ENCODE data around the gene NDUFAB1. TPM values are rescaled to one million over a fixed set of nuclear protein-coding genes. Genes with fewer than 3 reads are reported as not detected.

Gene NDUFAB1
- polyA plus RNA-seq, 1 of the 3 experiments (the other 2 are of a cell fraction), result 187 TPM

DNA sequence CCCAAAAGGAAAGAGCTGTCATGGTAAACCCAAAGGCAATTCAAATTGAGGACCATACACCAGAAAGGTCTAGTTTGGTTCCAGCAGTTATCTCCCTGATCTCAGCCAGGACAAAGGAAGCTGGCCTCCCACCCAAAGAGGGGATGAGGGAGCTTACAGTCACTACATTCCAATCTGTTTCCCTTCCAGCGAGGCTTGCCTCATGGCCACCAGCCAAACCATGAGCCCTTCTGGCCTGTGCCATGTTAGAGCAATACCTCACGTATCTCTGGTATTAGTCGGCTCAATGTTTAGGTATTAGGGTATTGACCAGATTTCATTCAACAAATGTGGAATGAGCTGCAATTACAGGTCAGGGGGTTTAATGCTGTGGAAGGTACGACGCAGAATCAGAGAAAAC, 8.4 kb downstream of the NDUFAB1 start:
- DNase-seq, result no peak
- Histone ChIP-seq H3F3A (replicated peaks; ENCODE audit: insufficient read depth) (peaks cover 3% of the 10 kb centered on the region), H3K4me2 (peak overlapping the region; percentile 30; the same call in 1 of the 2 replicates), H3K9me2 (no peaks in the 10 kb centered on the region), H3K4me1 (ENCODE audit: control insufficient read depth in 1 of 2, insufficient read depth in 2 of 2, low read depth in 1 of 2, low read length in 1 of 2) (no peaks in the 10 kb centered on the region), H3K9ac (peak overlapping the region; percentile 30; the same call in 1 of the 2 replicates), H3K79me2 (ENCODE audit: insufficient read depth) (peaks cover 70% of the 10 kb centered on the region), H3K27ac (ENCODE audit: low read depth in 2 of 2, low read length in 1 of 2) (peak overlapping the region in 1 of 2 experiments; percentile 52; a peak in 2 of 4 replicates), H3K4me3 (ENCODE audit: low read depth in 2 of 2, low read length in 1 of 2) (no peak overlapping the region), H3K36me3 (replicated peaks in 1 of 2; ENCODE audit: control insufficient read depth in 1 of 2, insufficient read depth in 2 of 2, low read length in 1 of 2) (peaks cover 34 to 41% of the 10 kb centered on the region in 2 experiments), H2AFZ (ENCODE audit: low read depth) (no peak overlapping the region), H3K9me3 (no peaks in the 10 kb centered on the region), H4K20me1 (ENCODE audit: insufficient read depth) (peaks cover 8% of the 10 kb centered on the region; the same call in 1 of the 2 replicates), H3K27me3 (ENCODE audit: insufficient read depth) (no peaks in the 10 kb centered on the region)
- WGBS (ENCODE audit: low lambda C conversion rate), result 68% methylated on average over 5 of the region's 5 CpGs
- ChIA-PET POLR2A (no interaction called here), CTCF (no interaction called here)
- TF ChIP-seq MEF2A (IDR thresholded peaks at IDR 0.05; ENCODE audit: borderline replicate concordance, low read depth), result no peak
- peak; percentile 34; the same call in 1 of the 2 replicates for TF ChIP-seq FOSL2 (IDR thresholded peaks at IDR 0.05; ENCODE audit: borderline replicate concordance, low read depth)
- no peak for TF ChIP-seq MXI1 (IDR thresholded peaks at IDR 0.05; ENCODE audit: low read depth, low read length)
- peak; percentile 44; the same call in 1 of the 2 replicates for TF ChIP-seq TCF12 (IDR thresholded peaks at IDR 0.05)
- no peak for TF ChIP-seq SMC3 (IDR thresholded peaks at IDR 0.05; ENCODE audit: low read depth, low read length)
- peak; percentile 82 for TF ChIP-seq NFIC (IDR thresholded peaks at IDR 0.05; ENCODE audit: borderline replicate concordance)
- TF ChIP-seq JUND (IDR thresholded peaks at IDR 0.05), result 0 out of 2 replicates have a peak, but pooled peaks have one; percentile 34

DNA sequence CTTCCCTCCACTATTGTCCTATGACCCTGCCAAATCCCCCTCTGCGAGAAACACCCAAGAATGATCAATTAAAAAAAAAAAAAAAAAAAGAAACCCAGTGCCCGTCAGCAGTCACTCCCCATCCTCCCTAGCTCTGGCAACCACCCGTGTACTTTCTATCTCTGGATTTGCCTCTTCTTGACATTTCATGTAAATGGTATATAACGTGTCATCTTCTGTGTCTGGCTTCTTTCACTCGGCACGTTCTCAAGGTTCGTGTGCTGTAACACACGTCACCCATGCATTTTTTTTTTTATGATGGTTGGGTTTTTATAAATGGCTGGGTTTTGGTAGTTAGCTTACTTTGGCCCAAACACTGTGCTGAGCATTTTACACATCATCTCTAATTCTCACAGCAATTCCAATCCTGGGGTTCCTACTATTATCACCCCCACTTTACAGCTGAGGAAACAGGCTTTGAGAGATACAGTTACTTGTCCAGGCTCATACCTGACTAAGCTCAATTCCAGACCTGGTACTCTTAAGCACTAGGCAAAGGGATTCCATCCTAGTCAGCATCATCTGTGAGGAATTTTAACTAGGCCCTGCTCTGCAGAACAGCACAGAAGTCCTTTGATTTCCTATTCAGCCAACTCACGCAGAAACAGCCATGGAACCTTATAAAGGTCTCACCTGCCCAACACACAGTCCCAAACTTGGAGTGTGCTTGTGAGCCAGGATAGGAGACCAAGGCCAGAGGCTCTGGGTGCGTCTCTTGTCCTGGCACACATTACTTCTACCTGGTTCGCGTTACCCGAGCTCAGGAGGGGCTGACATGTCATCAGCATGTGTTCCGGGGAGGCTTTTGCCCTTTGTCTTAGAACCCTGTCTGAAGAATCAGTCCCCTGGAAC, 11.7 kb downstream of the NDUFAB1 start:
- no peaks in the 10 kb centered on the region for H3K4me1 ChIP-seq (ENCODE audit: control insufficient read depth in 1 of 2, insufficient read depth in 2 of 2, low read depth in 1 of 2, low read length in 1 of 2)
- DNase-seq, result no peak
- no peaks in the 10 kb centered on the region for H3K27me3 ChIP-seq (ENCODE audit: insufficient read depth)
- no peaks in the 10 kb centered on the region for H3K9me3 ChIP-seq
- H2AFZ ChIP-seq (ENCODE audit: low read depth), result no peak overlapping the region
- no peak overlapping the region for H3K4me2 ChIP-seq
- H3K9me2 ChIP-seq, result no peaks in the 10 kb centered on the region
- ChIA-PET POLR2A (no interaction called here), CTCF (interaction anchor here (1.0 to 1.2 kb wide), 2 partner anchors 12 to 28 kb away, joined by 3 read pairs; partner anchors contain the start of gene NDUFAB1)
- peaks cover 37% of the 10 kb centered on the region; the same call in 1 of the 2 replicates for H3K79me2 ChIP-seq (ENCODE audit: insufficient read depth)
- H4K20me1 ChIP-seq (ENCODE audit: insufficient read depth), result no peaks in the 10 kb centered on the region
- H3K4me3 ChIP-seq (ENCODE audit: low read depth in 2 of 2, low read length in 1 of 2), result no peak overlapping the region
- H3F3A ChIP-seq (replicated peaks; ENCODE audit: insufficient read depth), result peaks cover 22% of the 10 kb centered on the region
- peaks cover 43 to 53% of the 10 kb centered on the region in 2 experiments for H3K36me3 ChIP-seq (replicated peaks in 1 of 2; ENCODE audit: control insufficient read depth in 1 of 2, insufficient read depth in 2 of 2, low read length in 1 of 2)
- no peak overlapping the region for H3K9ac ChIP-seq
- no peak overlapping the region for H3K27ac ChIP-seq (ENCODE audit: low read depth in 2 of 2, low read length in 1 of 2)
- WGBS (ENCODE audit: low lambda C conversion rate), result 88% methylated on average over 12 of the region's 14 CpGs
- TF ChIP-seq SIN3A (IDR thresholded peaks at IDR 0.05; ENCODE audit: borderline replicate concordance, low read depth, low read length), result no peak
- TF ChIP-seq RCOR1 (IDR thresholded peaks at IDR 0.05; ENCODE audit: low read length), result no peak
- TF ChIP-seq TEAD4 (IDR thresholded peaks at IDR 0.05; ENCODE audit: borderline replicate concordance, insufficient read depth), result no peak
- TF ChIP-seq, protein P1, sequence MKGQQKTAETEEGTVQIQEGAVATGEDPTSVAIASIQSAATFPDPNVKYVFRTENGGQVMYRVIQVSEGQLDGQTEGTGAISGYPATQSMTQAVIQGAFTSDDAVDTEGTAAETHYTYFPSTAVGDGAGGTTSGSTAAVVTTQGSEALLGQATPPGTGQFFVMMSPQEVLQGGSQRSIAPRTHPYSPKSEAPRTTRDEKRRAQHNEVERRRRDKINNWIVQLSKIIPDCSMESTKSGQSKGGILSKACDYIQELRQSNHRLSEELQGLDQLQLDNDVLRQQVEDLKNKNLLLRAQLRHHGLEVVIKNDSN (IDR thresholded peaks at IDR 0.05; ENCODE audit: borderline replicate concordance, low read depth), result no peak
- no peak for TF ChIP-seq FOXJ3 (CRISPR knock-in tag; IDR thresholded peaks at IDR 0.05)
- TF ChIP-seq, protein P2, sequence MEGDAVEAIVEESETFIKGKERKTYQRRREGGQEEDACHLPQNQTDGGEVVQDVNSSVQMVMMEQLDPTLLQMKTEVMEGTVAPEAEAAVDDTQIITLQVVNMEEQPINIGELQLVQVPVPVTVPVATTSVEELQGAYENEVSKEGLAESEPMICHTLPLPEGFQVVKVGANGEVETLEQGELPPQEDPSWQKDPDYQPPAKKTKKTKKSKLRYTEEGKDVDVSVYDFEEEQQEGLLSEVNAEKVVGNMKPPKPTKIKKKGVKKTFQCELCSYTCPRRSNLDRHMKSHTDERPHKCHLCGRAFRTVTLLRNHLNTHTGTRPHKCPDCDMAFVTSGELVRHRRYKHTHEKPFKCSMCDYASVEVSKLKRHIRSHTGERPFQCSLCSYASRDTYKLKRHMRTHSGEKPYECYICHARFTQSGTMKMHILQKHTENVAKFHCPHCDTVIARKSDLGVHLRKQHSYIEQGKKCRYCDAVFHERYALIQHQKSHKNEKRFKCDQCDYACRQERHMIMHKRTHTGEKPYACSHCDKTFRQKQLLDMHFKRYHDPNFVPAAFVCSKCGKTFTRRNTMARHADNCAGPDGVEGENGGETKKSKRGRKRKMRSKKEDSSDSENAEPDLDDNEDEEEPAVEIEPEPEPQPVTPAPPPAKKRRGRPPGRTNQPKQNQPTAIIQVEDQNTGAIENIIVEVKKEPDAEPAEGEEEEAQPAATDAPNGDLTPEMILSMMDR (IDR thresholded peaks at IDR 0.05), result no peak
- TF ChIP-seq TCF12 (IDR thresholded peaks at IDR 0.05), result no peak
- TF ChIP-seq EP300 (IDR thresholded peaks at IDR 0.05; ENCODE audit: borderline replicate concordance in 1 of 2, low read depth in 1 of 2, low read length in 1 of 2), result no peak
- no peak for TF ChIP-seq NFIC (IDR thresholded peaks at IDR 0.05; ENCODE audit: borderline replicate concordance)
- TF ChIP-seq SMC3 (IDR thresholded peaks at IDR 0.05; ENCODE audit: low read depth, low read length), result no peak
- TF ChIP-seq, protein P3, sequence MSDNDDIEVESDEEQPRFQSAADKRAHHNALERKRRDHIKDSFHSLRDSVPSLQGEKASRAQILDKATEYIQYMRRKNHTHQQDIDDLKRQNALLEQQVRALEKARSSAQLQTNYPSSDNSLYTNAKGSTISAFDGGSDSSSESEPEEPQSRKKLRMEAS (IDR thresholded peaks at IDR 0.05; ENCODE audit: low read depth), result no peak
- TF ChIP-seq GABPA (IDR thresholded peaks at IDR 0.05; ENCODE audit: low read depth), result no peak
- TF ChIP-seq RAD21 (IDR thresholded peaks at IDR 0.05; ENCODE audit: low read length), result no peak
- no peak for TF ChIP-seq MEF2A (IDR thresholded peaks at IDR 0.05; ENCODE audit: borderline replicate concordance, low read depth)
- TF ChIP-seq JUND (IDR thresholded peaks at IDR 0.05), result no peak
- TF ChIP-seq, protein P4, sequence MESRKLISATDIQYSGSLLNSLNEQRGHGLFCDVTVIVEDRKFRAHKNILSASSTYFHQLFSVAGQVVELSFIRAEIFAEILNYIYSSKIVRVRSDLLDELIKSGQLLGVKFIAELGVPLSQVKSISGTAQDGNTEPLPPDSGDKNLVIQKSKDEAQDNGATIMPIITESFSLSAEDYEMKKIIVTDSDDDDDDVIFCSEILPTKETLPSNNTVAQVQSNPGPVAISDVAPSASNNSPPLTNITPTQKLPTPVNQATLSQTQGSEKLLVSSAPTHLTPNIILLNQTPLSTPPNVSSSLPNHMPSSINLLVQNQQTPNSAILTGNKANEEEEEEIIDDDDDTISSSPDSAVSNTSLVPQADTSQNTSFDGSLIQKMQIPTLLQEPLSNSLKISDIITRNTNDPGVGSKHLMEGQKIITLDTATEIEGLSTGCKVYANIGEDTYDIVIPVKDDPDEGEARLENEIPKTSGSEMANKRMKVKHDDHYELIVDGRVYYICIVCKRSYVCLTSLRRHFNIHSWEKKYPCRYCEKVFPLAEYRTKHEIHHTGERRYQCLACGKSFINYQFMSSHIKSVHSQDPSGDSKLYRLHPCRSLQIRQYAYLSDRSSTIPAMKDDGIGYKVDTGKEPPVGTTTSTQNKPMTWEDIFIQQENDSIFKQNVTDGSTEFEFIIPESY (IDR thresholded peaks at IDR 0.05; ENCODE audit: borderline replicate concordance, low read depth), result no peak
- TF ChIP-seq, protein P5, sequence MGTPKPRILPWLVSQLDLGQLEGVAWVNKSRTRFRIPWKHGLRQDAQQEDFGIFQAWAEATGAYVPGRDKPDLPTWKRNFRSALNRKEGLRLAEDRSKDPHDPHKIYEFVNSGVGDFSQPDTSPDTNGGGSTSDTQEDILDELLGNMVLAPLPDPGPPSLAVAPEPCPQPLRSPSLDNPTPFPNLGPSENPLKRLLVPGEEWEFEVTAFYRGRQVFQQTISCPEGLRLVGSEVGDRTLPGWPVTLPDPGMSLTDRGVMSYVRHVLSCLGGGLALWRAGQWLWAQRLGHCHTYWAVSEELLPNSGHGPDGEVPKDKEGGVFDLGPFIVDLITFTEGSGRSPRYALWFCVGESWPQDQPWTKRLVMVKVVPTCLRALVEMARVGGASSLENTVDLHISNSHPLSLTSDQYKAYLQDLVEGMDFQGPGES (IDR thresholded peaks at IDR 0.05; ENCODE audit: low read depth, low read length), result no peak
- no peak for TF ChIP-seq RXRA (IDR thresholded peaks at IDR 0.05; ENCODE audit: borderline replicate concordance, low read depth)
